ENCODE results near the gene PSMA5.

The PSMA5 gene

DNA sequence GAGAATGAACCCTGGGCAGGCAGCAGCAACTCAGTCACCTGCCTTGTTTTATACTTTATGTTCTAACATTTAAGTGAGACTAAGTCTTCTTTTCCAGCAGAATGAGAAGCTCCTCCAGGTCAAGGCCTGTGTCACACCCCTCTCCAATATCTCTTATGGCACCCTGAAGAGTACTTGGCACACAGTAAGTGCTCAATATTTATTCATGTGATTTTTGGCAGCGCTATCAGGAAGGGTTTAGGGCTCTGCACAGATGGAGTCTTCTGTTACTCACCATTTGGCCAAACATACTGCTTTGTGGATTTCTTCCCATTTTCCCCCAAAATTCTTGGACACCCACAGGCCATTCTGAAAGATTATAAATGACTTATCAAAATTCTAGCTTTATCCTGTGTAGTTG, 75.6 kb downstream of the PSMA5 start:
- FAIRE-seq: no peak
- TF ChIP-seq, protein P1, sequence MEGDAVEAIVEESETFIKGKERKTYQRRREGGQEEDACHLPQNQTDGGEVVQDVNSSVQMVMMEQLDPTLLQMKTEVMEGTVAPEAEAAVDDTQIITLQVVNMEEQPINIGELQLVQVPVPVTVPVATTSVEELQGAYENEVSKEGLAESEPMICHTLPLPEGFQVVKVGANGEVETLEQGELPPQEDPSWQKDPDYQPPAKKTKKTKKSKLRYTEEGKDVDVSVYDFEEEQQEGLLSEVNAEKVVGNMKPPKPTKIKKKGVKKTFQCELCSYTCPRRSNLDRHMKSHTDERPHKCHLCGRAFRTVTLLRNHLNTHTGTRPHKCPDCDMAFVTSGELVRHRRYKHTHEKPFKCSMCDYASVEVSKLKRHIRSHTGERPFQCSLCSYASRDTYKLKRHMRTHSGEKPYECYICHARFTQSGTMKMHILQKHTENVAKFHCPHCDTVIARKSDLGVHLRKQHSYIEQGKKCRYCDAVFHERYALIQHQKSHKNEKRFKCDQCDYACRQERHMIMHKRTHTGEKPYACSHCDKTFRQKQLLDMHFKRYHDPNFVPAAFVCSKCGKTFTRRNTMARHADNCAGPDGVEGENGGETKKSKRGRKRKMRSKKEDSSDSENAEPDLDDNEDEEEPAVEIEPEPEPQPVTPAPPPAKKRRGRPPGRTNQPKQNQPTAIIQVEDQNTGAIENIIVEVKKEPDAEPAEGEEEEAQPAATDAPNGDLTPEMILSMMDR (IDR thresholded peaks at IDR 0.05; ENCODE audit: insufficient read depth, missing control alignments): no peak

DNA sequence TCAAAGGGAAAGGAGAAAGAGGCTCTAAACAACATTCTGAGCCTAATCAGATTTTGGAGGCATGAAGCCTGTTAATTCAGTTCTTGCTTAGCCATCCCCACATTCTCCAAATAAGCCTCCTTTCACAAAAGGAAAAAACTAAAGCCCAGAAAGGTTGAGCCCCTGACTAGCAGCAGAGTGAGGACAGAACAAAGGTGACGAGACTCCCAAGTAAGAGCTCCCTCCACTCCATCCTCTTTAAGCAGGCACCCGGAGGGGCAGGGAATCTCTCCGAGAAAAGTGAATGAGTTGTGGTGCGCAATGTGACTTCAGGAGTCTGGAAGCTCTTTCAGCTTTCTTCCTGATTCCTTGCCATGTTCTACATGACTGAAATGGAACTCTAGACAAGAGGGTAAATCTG, 76.1 kb downstream of the PSMA5 start:
- TF ChIP-seq, protein P1 (IDR thresholded peaks at IDR 0.05; ENCODE audit: insufficient read depth, missing control alignments): no peak
- FAIRE-seq: no peak
- no peak for DNase-seq (ENCODE audit: insufficient read length, low spot score)

More for the DNA sequence above, 75.6 kb downstream of the PSMA5 start:
- no peak for DNase-seq (ENCODE audit: insufficient read length, low spot score)
